Left cardiac atrium (tissue), 4 donors: ENCODE measurements around the gene IGFBP2. TPM values are rescaled to one million over a fixed set of nuclear protein-coding genes. Genes with fewer than 3 reads are reported as not detected.

ENCODE experiments used
- ATAC-seq, 2 donors: fragments of 200-7000 bp; cut with Tn5 transposase; one replicate each; pipeline ENCODE4 v1.9.1; 2020; ENCODE audit warnings: mild to moderate bottlenecking in 2 of 2, moderate library complexity in 2 of 2
- DNase-seq: peaks from one replicate; pipeline ENCODE4 v3.0.0-alpha.2; 2020
- intact Hi-C, 2 donors: fragments of 100-400 bp; cut with DNase I; formaldehyde crosslinking; loops; one replicate each; pipeline versions ENCODE4 v1.14.1 to v1.15.1; 2022 to 2023
- total RNA-seq, 2 donors: library from RNA; stranded (reverse); fragmentation: NEBNext Ultra II Directional; extraction: Animal tissue kit (Norgen Biotek cat#: 25700); gene quantifications; one replicate each; pipeline ENCODE4 v1.2.1, GENCODE V29; 2021
- donor health status: DM: no; HTN: yes; CAD: no.
- donor health status: DM: no; HTN: yes; CAD: no; lungs with severe emphysema.
- donor health status: DM: yes; HTN: yes; CAD: no.
- donor health status: Dilated cardiomyopathy.

The IGFBP2 gene
- total RNA-seq, 2 donors from 2014 or later: 91.7 to 185 TPM

DNA sequence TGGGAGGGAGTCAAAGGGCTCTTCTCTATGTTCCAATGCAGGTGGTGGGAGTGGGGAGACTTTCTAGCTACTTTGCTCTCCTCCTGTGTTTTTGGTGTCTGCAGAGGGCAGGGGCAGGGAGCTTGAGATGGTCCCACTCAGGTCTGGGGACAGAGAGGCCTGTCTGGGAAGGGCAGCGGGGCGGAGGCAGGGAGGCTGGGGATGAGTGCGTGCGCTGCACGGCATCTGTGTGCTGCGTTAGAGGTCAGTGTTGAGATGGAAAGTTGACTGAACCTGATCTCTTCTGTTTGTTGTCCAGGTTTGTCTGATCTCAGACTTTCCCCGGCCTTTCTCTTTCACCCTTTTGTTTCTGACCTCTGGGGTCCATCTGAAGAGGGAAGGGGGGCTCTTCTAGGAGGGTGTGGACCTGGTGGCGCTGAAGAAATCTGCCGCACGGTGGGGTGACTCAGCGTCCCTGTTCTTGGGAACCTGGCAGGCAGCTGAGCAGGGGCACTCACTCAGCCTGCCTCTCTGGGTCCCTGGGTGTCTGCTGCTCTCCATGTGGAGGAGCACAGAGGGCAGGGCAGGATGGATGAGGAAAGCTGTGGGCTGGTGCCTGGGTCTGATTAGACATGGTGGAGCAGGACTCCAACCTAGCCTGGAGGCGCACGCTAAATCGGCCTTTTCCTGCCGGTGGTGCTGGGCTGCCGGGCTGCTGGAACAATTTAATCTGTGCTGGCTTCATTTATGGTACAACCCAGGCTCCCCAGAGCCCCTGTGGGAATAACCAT, 24.1 kb downstream of the IGFBP2 start:
- no peak for ATAC-seq

DNA sequence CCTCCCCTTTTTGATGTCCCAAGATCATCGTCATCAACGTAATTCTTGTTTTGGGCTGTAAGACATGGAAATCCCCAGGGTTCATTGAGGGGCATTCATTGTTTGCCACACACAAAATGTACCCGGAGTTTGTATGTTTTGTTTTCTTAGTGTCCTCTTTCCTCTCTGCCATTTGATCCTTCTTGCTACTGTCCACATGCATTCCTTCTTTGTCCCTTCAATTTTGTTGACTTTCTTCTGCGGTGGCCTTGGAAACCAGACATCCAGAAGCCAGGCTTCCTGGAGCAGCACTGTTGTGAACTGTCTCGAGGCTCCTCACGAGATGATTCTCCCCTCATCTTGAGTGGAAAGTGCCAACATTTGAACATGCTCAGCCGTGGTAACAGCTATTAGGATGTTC, 24.8 kb downstream of the IGFBP2 start:
- intact Hi-C loops: no loop called here
- no peak for ATAC-seq
- no peak for DNase-seq

More for the DNA sequence above, 24.1 kb downstream of the IGFBP2 start:
- no peak for DNase-seq
- intact Hi-C loops: no loop called here

DNA sequence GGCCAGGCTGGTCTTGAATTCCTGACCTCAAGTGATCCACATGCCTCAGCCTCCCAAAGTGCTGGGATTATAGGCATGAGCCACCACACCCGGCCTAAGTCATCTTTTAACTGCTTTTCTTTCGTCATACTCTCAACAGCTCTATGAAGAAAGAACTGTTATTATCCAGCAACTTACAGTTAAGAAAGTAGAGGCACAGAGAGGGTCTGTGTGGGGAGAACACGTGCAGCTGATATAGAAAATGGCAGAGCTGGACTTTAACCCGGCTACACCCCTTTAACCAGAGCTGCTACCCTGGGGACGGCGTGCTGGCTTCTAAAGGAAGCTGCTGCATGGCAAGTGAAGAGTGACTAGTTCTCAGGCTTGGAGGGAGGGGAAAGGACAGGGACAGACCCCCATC, 25.5 kb downstream of the IGFBP2 start:
- DNase-seq: no peak
- ATAC-seq: no peak
- intact Hi-C loops: no loop called here

DNA sequence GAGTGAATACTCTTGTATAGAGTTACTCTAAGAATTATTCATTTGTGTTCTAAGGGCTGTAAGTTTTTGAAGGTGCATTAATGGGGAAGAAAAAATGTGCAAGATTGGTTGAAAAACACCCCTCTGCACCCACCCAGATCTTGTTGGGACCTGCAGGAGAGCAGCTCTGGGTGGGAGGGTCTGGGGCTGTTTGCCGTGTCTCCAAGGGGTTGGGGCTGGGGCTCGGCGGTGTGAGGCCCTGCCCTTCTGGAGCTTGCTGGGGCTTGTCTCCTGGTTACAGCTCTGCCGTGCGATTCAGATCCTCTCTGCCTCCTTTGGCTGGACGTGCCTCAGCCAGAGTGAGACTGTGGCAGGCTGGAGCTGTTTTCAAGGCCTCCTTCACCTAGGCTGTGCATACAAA, 26.1 kb downstream of the IGFBP2 start:
- intact Hi-C loops: no loop called here
- DNase-seq (no peak), ATAC-seq (no peak)

DNA sequence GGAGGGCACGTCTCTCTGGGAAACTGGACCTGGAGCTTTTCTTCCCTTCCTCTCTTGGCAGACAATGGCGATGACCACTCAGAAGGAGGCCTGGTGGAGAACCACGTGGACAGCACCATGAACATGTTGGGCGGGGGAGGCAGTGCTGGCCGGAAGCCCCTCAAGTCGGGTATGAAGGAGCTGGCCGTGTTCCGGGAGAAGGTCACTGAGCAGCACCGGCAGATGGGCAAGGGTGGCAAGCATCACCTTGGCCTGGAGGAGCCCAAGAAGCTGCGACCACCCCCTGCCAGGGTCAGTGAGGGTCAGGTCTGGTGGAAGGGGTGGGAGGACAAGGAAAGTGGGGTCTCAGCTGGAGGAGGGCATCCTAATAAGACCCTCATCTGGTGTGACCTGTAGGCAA, 27.3 kb downstream of the IGFBP2 start:
- DNase-seq (no peak), ATAC-seq (no peak)
- intact Hi-C loops: loop anchor here in 1 of 2 donors (10.0 kb wide), 1 partner anchor 236 kb away; no protein-coding TSS in a partner anchor

- DNase-seq (no peak), ATAC-seq (no peak)
- intact Hi-C loops: loop anchor here in 1 of 2 donors (10.0 kb wide), 1 partner anchor 236 kb away; no protein-coding TSS in a partner anchor
Observed at GRCh38 chr2:216661051-216661450, 27.8 kb downstream of the IGFBP2 start.

DNA sequence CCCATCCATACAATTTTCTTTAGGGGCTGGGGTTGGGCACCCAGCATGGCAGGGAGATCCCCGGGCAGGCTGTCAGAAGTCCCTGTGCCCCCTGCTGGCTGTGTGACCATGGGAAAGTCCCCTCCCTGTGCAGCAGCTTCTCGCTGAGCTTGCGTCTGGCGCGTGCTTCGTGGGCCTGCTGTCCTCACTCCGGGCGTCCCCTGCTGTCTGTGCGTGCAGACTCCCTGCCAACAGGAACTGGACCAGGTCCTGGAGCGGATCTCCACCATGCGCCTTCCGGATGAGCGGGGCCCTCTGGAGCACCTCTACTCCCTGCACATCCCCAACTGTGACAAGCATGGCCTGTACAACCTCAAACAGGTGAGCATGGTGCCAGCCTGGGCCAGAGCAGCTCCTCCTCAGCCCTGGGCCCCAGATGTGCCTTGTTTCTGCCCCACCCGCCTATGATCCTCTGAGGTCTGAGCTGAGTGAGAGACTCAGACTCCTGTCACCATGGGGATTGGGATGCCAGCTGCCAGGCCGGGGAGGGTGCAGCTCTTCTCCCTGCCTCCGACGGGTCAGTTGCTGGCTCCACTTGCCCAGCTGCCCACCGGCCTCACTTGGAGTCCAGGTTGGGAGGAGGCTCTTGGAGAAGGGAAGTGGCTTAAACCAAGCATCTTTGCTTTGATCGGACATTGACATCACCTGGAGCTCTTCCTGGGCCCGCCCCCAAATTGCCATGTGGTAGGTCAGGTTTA, 28.6 kb downstream of the IGFBP2 start:
- DNase-seq (no peak), ATAC-seq (peak in 1 of 2 donors; percentile 41)
- intact Hi-C loops: loop anchor here (2.0 to 10.0 kb wide), 2 partner anchors 143 to 237 kb away; no protein-coding TSS in a partner anchor

GRCh38 chr2:216663106-216663505, 29.9 kb downstream of the IGFBP2 start:
- ATAC-seq (no peak), DNase-seq (no peak)
- intact Hi-C loops: loop anchor here (2.0 to 10.0 kb wide), 2 partner anchors 144 to 238 kb away; no protein-coding TSS in a partner anchor

- intact Hi-C loops: loop anchor here (2.0 to 10.0 kb wide), 2 partner anchors 145 to 239 kb away; no protein-coding TSS in a partner anchor
- no peak for ATAC-seq
- DNase-seq: no peak
Observed at GRCh38 chr2:216663846-216664245, 30.6 kb downstream of the IGFBP2 start.

DNA sequence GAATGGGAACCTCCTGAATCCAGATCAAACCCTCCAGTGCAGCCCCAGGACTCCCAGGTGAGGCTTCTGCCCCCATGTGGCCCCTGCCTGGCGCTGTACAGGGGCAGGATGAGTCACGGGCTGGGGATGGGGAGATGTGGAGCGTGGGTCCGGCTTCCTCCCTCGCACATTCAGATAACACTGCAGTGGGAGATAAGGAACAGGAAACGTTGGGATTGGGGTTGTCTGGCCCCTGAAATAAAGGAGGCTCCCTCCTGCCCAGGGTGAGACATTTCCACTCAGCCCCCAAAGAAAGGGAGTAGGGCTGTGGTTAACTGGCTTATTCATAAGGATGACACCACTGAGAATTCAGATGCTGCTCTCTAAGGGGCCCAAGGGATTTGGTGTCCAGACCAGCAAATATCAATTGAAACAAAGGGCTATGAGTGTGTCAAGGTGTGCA, 31.4 kb downstream of the IGFBP2 start:
- ATAC-seq (peak in 1 of 2 donors; percentile 49), DNase-seq (no peak)
- intact Hi-C loops: loop anchor here in 1 of 2 donors (10.0 kb wide), 1 partner anchor 240 kb away; no protein-coding TSS in a partner anchor

DNA sequence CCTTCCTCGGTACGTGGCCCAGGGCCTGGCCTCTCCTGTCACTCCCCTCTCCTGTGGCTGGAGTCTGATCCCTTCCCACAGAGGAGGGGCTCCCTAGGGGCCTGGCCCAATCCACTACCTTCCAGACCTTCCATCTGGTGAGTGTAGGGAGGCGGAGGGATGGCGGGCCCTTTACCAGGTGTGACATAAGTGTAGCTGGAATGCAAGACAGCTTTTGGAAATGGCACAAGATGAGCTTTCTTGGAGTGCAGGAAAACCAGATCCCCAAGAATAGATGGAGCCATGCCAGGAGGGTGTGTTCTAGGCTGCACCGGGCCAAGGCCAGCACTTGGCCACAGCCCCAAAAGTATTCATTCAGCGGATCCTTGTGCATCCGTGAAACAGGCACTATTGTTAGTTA, 32.0 kb downstream of the IGFBP2 start:
- no peak for DNase-seq
- intact Hi-C loops: loop anchor here in 1 of 2 donors (10.0 kb wide), 1 partner anchor 240 kb away; no protein-coding TSS in a partner anchor
- ATAC-seq: peak; percentile 20 to 52

- intact Hi-C loops: loop anchor here in 1 of 2 donors (1.0 to 10.0 kb wide), 2 partner anchors 149 to 241 kb away; no protein-coding TSS in a partner anchor
- DNase-seq (no peak), ATAC-seq (peak in 1 of 2 donors; percentile 7)
Observed at GRCh38 chr2:216665717-216666116, 32.5 kb downstream of the IGFBP2 start.

GRCh38 chr2:216666461-216667233, 33.4 kb downstream of the IGFBP2 start:
- DNase-seq (peak; percentile 54), ATAC-seq (peak; percentile 62 to 69)
- intact Hi-C loops: loop anchor here in 1 of 2 donors (1.0 to 10.0 kb wide), 2 partner anchors 150 to 242 kb away; no protein-coding TSS in a partner anchor

DNA sequence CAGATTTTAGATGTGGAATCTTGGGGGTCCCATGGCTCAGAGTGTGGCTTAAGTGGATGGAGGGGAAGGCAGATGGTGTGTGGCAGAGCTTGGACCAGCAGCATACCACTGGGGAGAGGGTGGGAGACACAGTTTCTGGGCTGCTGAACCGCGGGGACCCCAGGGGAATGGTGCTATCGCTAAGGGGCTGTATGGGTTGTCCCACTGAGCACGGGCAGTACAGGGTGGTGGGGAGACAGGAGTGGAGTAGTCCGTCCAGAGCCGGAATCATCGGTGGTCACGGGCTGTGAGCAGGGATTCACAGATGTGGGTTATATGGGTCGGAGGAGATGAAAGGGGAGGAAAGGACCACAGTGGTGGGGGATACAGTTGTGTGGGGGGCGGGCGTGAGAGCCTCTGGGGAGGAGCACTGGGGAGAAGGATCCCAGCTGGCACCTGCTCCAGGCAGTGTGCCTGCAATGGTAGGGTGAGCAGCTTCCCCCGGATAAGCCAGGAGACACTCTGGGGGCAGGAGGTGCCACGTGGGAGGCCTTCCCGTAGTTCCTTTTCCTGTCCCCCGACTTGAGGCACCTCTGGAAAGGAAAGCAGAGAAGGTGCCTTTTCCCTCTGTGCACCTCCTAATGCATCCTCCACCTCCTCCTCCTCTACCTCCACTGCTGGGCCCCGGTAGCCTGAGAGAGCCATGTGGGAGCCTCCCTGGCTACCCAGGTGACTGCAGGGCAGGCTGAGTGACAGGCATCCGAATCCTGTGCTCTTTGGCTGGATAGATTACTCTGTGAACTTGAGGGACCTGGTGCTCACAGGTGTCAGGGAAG, 37.3 kb downstream of the IGFBP2 start:
- intact Hi-C loops: no loop called here
- no peak for ATAC-seq
- no peak for DNase-seq

DNA sequence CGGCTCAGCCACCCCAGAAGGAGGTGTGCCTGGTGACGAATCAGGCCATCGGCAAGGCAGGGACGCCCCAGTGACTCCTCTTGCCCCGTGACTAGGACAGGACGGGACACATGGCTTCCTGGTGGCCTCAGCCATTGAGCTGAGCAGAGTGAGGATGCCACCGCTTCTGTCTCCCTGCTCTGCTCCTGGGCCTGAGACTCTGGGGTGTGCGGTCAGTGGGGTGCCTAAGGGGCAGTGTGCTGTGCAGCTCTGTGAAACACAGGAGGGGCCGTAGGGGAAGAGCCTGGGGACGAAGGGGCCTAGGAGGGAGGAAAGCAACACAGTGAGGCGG, 37.8 kb downstream of the IGFBP2 start:
- DNase-seq (no peak), ATAC-seq (no peak)
- intact Hi-C loops: no loop called here

DNA sequence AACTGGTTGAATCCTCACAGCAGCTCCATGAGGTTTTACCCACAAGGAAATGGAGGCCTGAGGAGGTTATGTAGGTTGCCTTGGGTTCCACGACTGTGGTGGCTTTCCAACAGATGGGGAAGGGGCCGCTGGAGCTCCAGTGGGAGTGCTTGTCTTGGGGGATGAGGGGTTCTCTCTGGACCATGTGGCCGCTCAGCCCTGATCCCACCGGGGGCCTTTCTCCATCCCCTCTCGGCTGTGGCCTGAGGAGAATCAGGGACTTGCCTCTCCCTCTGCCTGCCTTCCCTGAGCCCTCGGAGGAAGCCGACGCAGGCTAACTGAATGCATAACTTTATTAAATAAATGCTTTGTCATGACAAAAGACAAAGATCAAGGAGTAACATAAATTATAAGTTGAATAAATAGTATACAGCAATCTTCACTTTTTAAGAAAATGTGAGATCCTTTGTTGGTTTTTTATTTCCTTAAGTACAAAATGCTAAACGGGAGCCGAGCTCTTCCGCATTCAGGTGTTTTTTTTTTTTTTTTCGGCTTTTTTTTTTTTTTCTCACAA, 38.6 kb downstream of the IGFBP2 start:
- intact Hi-C loops: no loop called here
- DNase-seq (no peak), ATAC-seq (no peak)

DNA sequence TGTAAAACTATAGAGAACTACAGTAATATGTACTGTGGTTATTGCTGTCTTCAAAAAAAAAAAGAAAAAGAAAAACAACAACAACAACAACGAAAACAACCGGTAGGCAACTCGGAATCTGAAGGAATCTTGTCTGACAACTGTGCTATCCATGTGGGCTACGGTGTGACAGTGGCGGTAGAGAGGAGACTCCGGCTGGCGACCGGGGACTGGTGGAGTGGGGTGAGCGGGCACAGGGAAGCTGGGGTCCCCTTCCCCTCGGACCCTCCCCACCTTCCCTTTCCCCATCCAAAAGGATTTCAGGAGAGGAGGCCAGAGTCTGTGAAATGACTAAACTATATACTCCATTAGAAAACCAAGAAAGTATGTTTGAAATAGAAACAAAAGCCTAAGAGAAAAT, 39.2 kb downstream of the IGFBP2 start:
- ATAC-seq: no peak
- intact Hi-C loops: no loop called here
- no peak for DNase-seq

DNA sequence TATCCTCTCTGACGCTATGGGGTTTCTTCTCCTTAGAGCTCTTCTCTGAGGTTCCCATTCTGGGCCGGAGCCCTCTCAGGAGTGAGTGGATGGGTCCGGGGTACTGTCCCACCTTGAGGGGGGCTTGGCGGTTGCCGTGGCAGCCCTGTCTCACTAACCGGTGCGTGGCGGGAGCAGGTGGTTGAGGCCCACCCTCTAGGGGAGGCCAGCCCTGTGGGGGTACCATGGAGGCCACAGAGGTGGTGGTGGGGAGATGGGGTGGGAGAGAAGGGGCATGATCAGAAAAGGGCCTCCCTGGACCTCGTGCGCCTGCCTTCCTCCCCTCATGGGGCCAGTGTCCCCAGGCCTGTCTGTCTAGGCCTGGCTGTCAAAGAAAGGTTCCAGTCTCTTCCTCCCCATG, 39.8 kb downstream of the IGFBP2 start:
- ATAC-seq (no peak), DNase-seq (no peak)

More for the DNA sequence above, 39.8 kb downstream of the IGFBP2 start:
- intact Hi-C loops: no loop called here
